T47D (cell line): Measurements from ENCODE around the gene DCHS1.

Experiments
- DNase-seq, 2 experiments: peaks; one replicate each; pipeline versions ENCODE4 v3.0.0 to v3.0.0-alpha.2; 2011 to 2012; ENCODE audit warnings: low read depth in 1 of 2, low spot score in 1 of 2
- JUND ChIP-seq: IDR thresholded peaks from 2 replicates; pipeline ENCODE4 v1.6.1; 2012; ENCODE audit warnings: low read depth
- in situ Hi-C: cut with HindIII; loops from 2 replicates; pipeline ENCODE4 v1.10.0; 2016; ENCODE audit warnings: low sequenced_read_pairs, low pct_unique_long_range_greater_than_20kb

Gene DCHS1

DNA sequence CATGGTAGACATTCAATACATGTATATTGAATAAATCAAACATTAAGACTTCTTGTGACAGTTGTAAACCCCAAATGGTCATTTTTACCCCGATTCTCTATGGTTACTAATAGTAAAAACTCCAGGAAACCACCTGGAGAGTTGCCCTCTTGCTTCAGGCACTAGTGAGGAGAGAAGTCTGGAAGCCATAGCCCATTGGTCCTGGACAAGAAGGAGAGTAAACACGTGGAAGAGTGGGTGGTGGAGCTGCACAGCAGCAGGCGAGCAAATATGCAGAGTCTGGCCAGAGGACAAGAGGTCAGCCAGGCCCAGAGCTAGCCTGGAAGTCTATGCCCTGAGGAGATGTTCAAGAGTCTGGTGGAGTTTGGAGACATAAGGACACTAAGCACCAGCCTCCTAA is 17.7 kb downstream of the DCHS1 start:
- TF ChIP-seq JUND = no peak
- DNase-seq = peak; percentile 38 to 47
- in situ Hi-C loops = no loop called here

DNA sequence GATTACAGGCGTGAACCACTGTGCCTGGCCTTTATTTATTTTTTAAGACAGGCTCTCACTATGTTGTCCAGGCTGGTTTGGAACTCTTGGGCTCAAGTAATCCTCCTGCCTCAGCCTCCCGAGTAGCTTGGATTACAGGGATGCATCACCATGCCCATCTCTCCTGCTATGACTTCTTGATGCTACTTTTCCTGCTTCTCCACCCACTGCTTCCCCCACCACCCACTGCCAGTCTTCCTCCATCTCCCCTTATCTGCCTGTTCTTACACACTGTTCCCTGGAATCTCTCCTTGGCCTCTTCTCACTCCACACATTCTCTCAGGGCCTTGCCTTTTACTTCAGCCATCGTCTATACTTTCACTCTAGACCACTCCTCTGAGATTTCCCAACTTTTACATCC is 19.1 kb downstream of the DCHS1 start:
- no peak for TF ChIP-seq JUND
- no peak for DNase-seq
- in situ Hi-C loops = no loop called here

DNA sequence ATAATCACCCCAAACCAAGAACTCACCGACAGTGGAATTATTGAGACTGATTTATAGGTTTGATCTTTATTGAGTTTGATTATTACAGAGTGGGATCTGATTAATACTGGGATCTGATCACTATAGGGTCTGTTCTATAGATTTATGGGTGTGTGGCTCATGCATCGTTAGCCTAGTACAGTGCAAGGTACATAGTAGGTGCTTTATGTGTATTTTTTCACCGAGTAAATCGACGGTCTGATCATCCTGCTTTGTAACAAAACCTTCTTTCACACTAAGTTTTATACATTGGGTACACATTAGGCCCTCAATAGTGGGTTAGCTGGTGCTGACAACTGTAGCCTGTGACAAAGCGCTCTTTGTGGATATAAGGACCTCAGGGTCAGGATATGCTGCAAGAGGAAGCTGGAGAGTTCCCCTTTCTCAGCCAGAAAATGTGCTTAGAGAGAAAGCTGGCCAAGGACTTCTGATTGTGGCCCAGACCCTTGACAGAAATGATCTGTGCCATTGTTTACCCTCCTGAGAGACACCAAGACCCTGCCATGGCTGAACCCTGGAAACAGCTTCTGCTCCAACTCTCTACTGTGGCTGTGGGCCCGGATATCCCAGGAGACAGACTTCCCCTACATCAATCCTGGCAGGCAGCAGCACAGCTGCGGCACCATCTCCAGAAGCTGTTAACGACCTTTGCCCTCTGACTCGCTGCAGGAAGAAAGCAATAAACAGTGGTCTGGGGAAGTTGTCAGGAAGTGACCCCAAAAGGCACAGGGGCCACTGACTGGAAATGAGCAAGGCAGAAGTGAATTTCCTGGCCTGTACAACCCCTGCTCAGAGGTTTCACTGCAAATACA is 20.3 kb downstream of the DCHS1 start:
- in situ Hi-C loops = no loop called here
- TF ChIP-seq JUND = no peak
- no peak for DNase-seq

DNA sequence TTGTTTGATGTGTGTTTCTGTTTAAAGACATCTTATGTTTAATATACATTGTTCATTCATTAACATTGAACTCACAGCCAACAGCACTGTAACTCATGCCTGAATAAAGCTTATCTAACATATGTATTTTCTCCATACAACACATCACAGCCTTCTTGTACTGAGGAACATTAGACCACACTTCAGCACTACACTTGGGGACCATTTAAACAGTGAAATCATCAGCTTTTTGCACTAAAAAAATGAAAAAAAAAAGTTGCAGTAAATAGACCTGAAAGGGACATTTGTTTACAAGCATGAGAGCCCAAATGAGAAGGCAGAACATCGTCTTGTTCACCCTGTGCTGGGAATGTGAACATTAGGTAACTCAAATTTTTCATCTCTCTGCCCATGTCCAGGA is 21.1 kb downstream of the DCHS1 start:
- no peak for TF ChIP-seq JUND
- in situ Hi-C loops = no loop called here
- DNase-seq = no peak

DNA sequence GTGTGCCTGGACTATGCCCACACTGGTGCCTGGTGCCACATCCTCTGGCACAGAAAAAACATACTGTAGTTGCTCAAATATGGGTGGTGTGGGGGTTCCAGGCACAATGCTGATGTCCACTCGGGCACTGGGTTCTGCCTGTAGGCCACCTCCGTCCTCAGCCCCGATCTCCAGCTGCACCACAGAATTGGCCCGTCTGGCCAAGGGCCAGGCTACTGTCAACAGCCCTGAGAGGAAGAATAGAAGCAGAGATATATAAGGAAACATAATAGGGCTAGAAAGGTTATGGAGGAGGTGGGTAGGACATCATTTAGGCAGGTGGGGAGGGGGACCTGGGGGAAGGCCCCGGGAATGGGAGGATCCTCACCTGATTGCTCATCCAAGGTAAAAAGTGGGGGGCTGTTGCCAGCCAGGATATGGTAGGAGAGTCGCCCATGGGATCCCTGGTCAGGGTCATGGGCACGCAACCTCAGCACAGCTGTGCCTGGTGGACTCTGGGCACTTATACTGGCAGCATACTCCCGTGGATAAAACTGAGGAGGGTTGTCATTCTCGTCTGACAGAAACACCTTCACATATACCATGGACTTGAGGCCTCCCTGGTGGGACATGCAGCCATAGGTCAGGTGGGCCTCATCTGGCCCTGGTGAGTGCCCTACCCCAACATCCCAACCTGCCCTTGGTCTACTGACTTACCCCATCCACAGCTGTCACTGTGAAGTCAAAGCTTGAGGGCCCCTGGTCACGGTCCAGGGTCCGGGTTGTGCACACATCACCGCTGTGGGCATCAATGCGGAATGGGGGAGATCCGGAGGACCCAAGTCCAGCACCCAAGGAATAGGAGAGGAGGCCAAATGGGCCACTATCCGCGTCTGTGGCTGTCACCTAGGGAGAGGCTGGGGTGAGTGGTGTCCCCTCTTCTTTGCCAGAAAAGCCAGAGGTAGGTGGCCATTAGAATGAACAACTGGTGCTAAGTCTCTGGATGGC is 21.9 kb downstream of the DCHS1 start:
- no peak for DNase-seq
- in situ Hi-C loops = no loop called here
- no peak for TF ChIP-seq JUND

DNA sequence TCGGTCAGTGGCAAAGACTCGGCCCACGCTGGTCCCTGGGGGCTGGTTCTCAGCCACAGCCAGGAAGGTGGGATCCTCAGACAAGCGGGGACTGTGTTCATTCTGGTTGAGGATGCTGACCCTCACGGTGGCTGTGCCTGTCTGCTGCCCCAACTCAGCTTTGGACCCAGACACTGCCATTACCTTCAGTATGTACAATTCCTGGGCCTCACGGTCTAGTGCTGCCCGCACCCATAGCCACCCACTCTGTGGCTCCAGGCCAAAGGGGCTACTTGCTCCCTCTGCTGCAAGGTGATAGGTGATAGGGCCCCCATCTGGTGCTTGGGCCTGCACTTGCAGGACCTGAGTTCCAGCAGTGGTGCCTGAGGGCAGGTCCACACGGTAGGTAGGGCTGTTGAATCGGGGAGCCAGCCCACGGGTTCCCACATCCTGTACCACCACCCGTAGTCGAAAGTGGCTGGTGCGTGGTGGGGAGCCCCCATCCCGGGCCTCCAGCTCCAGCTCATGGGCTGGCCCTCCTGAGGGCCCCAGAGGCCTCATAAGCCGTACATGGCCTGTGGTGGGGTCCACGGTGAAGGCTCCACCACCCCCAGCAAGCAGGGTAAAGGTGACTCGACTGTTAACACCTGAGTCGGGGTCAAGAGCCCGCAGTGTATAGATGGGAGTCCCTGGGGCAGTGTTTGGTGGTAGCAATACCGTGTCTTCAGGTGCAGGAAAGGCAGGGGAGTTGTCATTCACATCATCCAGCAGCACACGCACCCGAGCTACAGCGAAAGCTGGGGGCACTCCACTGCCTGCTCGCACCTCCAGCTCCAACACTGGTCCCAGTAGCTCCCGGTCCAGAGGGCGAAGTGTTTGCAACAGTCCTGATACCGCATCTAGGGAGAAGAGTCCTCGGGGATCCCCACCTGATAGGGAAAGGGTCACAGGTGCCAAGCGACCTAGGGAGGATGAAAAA is 23.2 kb downstream of the DCHS1 start:
- in situ Hi-C loops = no loop called here
- TF ChIP-seq JUND = no peak

DNA sequence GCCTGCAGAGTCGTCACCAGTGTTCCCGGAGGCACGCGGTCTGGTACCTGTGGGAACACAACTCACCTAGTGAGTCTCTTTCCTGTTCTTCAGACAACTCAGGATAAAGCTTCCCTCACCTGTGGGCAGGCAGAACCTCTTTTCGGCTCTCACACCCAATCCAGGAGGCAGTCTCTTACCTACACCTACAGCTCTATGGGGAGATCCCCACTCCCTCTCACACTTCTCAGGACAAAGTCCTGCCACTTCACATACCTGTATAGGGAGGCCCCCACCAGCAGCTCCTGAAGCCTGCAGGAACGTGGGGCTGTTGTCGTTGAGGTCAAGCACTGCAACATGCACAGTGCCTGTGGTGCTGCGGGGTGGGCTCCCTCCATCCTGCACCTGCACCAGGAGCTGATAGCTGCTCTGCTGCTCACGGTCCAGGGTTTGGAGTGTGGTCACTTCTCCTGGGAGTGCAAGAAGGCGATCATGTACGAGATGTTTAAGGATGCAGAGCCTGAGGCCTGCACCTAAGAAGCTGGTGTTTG is 24.2 kb downstream of the DCHS1 start:
- no peak for TF ChIP-seq JUND
- in situ Hi-C loops = no loop called here
- no peak for DNase-seq

More for the DNA sequence above, 23.2 kb downstream of the DCHS1 start:
- no peak for DNase-seq

DNA sequence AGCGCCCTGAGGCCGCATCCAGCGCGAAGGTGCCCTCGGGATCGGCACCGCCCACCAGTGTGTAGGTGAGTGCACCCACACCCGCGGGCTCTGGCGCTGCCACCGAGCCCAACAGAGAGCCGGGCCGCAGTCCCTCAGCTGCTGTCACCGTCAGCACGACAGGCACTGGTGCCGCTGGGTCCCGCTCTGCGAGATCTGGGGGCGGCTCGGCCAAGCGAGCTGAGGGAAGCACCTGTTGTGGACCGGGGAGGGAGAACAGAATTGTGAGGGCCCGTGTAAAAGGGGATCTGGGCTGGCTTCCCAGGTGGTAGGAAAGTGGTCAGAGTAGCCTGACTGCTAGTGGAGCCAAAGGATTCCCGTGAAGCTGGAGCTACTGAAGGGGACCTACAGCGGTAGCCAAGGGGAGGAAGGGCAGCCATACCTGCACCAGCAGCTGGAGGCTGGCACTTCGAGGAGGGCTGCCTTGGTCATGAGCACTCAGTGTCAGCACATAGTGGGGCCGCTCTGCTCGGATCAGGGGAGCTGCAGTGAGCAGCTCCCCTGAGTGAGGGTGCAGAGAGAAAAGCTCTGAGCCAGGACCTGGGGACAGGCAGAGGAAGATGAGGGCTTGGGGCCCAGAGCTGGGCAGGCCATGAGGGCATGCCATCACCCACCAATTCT is 24.8 kb downstream of the DCHS1 start:
- DNase-seq = no peak
- in situ Hi-C loops = no loop called here
- no peak for TF ChIP-seq JUND

DNA sequence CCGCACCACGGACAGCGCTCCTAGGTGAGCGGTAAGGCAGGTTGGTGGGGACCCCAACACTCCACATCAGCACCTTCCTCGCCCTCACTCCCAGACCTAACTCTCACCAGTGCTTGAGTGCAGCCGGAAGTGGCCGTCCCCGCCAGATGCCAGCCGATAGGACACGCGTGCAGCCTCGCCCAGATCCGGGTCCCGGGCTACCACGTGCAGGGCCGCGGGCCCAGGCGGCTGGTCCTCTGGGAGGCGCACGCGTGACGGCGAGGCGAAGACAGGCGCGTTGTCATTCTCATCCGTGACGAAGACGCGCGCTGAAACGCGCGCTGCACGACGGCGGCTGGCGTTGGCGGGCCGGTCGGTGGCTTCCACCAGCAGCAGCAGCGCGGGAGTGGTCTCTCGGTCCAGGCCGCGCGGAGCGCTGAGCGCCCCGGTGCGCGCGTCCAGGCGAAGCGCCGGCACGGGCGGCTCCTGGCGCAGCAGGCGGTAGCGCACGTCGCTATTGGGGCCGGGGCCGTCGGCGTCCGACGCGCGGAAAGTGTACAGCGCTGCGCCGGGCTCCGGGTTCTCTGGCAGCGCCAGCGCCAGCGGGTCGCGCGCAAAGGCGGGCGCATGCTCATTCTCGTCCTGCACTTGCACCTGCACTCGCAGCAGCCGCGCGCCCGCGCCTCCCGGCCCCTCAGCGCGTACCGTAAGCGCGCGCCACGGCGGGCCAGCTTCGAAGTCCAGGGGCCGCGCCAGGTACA is 25.5 kb downstream of the DCHS1 start:
- no peak for DNase-seq
- in situ Hi-C loops = no loop called here
- TF ChIP-seq JUND = no peak

DNA sequence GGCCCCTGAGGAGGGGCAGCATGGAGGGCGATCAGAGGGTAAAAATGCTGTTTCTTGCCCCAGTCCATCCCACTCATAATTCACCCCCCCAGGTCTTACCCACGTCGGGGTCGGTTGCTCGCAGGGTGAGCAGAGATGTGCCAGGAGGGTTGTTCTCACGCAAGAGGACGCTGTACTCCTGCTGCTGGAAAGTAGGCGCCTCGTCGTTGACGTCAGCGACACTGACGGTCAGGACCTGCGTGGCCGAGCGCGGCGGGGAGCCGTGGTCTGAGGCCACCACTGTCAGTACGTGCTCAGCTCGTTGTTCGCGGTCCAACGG is 26.1 kb downstream of the DCHS1 start:
- no peak for TF ChIP-seq JUND
- DNase-seq = no peak
- in situ Hi-C loops = no loop called here

DNA sequence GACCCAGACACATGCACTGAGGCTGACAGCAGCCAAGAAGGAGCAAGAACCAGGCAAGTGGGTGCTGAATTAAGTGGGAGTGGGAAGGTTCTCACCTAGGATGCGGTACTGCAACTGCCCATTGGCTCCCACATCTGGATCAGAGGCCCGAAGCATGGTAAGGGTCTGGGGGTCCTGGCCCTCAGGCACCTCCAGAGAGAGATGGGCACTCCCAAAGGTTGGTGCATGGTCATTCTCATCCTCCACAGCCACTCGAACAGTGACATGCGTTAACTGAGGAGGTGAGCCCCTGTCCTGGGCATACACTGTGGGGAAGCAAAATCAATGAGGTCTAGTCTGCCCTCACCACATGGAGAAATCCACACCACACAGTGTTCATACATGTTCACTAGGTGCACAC is 27.1 kb downstream of the DCHS1 start:
- TF ChIP-seq JUND = no peak
- in situ Hi-C loops = no loop called here
- DNase-seq = no peak
